ENCODE measurements around the gene LIMS3.
"Not testable (repeated sequence)": the region's sequence is repeated elsewhere in the genome, so short reads cannot be mapped to it uniquely, and the experiment has no call there.

The LIMS3 gene

DNA sequence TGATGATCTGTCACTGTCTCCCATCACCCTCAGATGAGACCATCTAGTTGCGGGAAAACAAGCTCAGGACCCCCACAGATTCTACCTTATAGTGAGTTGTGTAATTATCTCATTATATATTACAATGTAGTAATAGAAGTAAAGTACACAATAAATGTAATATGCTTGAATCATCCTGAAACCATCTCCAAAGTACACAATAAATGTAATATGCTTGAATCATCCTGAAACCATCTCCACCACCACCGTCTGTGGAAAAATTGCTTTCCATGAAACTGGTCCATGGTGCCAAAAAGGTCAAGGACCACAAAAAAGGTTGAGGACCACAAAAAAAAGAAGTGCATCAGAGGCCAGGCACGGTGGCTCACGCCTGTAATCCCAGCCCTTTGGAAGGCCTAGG lies 29.3 kb downstream of the LIMS3 start:
- FAIRE-seq, result not testable (repeated sequence)

DNA sequence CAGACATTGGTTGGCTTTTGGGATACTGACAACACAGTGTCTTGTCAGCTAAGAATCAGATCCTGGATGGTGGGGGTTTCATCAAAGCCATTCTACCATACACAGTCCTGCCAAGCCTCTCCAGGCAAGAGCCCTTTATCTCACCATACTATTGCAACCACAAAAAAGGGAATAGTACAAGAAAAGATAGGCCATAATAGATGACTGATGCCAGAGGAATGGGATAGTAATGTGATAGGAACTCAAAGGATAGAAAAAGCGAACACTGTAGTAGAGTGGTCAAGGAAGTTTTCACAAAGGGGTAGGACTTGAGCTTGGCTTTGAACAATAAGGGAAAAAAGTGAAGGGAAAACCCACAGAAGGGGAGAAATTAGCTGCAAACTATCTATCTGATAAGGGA lies 30.7 kb downstream of the LIMS3 start:
- FAIRE-seq, result not testable (repeated sequence)

- not testable (repeated sequence) for FAIRE-seq
Observed at GRCh38 chr2:109936534-109936933, 38.0 kb downstream of the LIMS3 start.

DNA sequence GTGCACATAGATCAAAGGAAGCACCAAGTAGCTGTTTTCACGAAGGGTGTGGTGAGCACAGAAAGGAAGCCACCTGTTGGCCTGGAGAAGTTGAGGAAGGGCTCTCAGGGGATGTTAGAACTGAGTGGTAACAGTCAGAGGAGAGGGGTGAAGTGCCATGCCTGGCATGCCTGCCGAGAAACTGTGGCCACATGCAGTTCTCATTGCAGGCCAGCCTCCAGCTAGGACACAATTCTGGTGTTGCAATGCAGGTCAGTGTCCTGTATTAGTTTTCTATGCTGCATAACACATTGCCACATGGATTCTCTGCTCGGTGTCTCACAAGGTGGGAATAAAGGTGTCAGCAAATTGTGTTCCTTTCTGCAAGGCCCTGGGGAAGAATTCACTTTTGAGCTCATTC lies 46.9 kb downstream of the LIMS3 start:
- not testable (repeated sequence) for FAIRE-seq

DNA sequence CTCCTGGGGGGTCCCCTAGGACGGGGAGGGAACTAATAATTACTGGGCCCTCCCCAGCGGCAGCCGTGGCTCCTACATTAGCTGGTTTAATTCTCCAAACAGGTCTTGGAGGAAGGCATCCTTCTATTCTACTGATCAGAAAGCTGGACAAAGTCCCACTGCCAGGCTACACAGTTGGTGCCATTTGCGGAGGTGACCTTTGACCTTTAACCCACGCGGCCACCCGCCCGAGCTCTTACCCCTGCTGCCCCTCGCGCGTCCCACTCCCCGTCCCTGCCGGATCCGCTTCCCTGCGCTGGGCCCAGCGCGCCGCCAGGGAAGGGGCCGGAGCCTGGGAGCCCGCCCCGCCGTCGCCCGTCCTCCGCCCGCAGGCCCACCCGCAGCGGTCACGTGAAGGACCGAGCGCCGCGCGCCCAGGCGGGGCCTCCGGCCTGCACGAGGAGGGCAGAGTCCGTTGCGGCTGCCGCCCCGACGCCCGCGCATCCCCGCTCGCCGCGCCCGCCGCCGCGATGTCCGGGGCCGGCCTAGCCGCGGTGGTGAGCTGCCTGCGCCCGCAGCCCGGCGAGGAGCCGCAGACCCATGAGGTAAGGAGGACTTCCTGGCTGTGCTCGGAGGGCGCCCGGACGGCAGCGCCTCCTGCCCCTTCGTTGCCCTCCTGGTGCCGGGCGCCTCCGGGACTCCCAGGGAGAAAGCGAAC lies 48.9 kb downstream of the LIMS3 start:
- FAIRE-seq, result not testable (repeated sequence)

- not testable (repeated sequence) for FAIRE-seq
Observed at GRCh38 chr2:109947959-109948520, 49.6 kb downstream of the LIMS3 start.

DNA sequence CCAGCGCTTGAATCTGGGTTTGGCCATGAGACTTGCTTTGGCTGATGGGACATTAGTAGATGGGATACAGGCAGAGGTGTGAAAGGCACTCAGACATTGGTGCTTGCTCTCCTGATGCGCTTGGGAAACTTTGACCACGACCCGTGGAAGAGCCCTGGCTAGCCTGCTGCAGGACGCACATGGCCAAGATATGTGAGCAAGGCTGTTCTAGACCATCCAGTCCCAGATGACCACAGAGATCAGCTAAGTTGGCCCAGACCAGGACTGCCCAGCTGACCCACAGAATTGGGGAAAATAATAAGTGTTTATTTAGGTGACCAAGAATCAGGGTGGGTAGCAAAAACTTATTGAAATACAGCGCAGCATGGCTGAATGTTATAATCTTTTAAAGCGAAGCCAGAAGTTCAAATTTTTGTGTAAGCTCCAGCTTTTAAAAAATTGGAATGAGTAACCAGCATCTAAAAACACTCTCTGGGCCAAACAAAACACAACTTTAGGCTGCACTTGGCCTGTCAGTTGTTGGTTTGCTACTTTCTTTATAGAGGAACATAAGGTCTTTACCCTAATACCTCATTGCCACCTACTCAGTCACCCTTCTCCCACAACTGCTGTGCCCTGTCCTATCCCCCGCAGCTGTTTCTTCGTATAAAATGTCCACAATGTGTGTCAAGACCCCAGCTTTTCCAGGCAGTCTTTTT lies 51.8 kb downstream of the LIMS3 start:
- FAIRE-seq, result not testable (repeated sequence)

DNA sequence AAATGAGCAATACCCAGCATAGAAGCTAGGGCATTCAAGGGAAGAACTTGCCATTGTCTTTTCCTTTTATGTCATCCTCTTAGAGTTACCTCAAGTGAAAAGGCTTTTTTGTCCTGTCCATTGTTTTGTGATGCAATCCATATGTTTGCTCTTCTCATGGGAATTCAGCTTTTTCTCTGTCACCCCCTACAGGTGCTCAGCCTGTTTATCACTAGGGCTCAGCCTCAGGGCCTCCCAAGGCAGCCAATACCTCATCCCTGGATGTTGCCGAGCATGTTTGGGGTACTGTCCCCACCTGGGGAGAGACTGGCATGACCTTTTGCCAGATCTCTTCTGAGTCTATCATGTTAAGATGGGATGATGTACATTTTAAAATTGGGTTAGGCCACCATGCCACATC lies 65.5 kb downstream of the LIMS3 start:
- not testable (repeated sequence) for FAIRE-seq

GRCh38 chr2:109965482-109965881 lies 67.0 kb downstream of the LIMS3 start:
- not testable (repeated sequence) for FAIRE-seq

GRCh38 chr2:109966107-109966736 lies 67.7 kb downstream of the LIMS3 start:
- FAIRE-seq, result not testable (repeated sequence)

- FAIRE-seq, result not testable (repeated sequence)
Observed at GRCh38 chr2:109966858-109967257, 68.4 kb downstream of the LIMS3 start.

DNA sequence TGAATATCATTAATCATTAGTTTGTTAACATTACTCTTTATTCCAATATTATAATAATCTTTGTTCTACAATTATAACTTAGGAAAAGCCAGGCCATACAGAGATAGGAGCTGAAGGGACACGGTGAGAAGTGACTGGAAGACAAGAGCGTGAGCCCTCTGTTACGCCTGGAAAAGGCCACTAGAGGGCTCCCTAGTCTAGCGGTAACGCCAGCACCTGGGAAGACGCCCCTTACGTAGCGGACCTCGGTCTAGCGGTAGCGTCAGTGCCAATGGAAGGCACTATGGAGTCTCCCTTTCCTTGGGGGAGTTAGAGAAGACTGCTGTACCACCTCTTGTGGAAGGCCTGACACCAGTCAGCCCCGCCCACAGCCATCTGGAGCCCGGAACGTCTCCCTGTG lies 71.4 kb downstream of the LIMS3 start:
- FAIRE-seq, result not testable (repeated sequence)

DNA sequence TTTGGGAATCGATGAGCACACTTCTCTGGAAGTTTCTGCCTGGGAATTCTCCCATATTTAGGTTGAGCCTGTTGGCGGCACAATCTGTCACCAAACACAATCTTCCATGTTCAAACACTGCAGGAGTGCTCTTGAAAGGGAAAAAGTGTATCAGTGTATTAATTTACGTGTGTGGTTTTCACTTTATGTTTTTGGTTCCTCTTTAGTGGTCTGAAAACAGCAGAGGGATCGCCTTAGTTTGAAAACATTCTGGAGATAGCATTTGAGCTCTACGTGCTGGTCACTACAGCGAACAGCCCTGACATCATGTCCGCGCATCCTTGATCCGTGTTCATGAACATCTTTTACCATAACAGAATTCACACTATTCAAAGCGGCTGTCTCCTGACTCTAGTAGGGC lies 73.2 kb downstream of the LIMS3 start:
- not testable (repeated sequence) for FAIRE-seq

Measured in colon (tissue), 2 donors.